ENCODE results near the gene WWOX. TPM values are rescaled to one million over a fixed set of nuclear protein-coding genes. Genes with fewer than 3 reads are reported as not detected.

The WWOX gene
- total RNA-seq, 2 donors from 2014 or later, result 12.6 to 17.2 TPM

DNA sequence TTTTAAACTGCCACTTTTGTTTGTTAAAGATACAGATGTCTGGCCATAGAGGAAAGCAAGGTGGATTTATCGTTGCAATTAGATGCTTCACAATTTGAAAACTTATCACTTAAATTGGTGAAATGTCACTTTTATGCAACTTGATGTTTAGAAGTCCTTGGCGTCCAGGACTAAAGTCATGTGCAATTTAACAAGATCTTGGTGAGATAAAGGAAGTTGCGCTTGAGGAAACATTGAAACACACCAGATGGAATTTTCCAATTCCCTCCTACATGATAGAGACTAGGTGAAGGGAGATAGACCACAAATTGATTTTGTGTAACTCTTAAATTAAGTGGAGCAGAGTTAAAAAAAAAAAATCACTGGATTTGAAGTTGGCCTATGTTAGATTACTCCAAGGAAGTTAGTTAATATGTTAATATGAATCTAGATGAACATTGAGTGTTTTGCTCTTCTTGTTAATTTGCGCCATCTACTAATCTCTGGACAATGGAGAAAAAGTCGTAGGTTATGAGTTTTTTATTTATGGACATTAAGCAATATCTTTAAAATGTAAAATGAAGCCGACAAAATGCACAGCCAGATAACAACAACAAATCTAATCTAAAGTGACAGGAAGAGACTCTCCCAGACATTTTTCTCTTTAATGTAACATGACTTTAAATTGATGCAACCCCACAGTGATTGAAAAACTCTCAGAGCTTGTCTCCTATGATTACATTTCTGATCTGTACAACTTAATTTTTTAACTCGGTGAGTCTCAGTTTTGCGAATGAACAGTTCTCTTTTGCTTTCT is 119.6 kb downstream of the WWOX start:
- ATAC-seq (no peak), DNase-seq (ENCODE audit: low spot score in 2 of 2) (no peak)
- no peak overlapping the region for H3K27ac Mint-ChIP-seq
- no peaks in the 10 kb centered on the region for H3K9me3 Mint-ChIP-seq
- no peaks in the 10 kb centered on the region for H3K36me3 Mint-ChIP-seq

DNA sequence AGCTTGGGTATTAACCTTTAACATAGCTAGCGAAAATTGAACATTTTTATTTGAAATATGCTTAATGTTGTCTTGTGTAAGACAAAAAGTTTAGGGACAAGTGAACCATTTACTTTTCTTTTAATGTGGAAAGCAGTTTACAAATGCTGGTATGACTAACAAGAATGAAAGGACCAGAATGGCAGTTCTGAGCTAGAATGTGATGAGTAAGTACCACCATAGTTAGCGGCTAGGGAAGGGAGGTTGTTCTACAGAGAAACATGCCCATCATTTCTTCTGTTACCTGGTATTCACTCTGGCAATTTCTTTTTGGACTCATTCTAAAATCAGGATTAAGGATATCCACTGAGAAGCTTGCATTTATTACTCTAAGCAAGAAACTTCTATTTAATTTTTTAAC is 121.1 kb downstream of the WWOX start:
- Mint-ChIP-seq H3K36me3 (no peaks in the 10 kb centered on the region), H3K27ac (no peak overlapping the region), H3K9me3 (no peaks in the 10 kb centered on the region)
- DNase-seq (ENCODE audit: low spot score in 2 of 2) (no peak), ATAC-seq (no peak)

DNA sequence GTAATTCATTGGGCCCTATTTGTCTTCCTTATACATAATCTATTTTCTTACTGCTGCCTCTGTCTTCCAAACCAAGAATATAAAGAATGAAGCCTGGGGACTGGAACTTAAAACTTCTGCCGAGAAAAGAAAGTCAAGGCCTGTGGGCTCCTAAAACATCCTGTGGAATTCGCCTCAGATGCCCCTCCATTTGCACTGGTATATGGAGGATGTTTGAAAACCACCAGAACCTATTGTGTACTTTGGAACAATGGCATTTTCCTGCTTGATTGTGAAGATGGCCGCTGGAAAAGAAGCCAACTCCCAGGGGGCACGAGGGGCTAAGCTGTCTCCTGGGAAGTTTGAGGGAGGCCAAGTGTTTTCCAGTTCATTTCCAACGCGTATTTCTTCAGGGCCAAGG is 122.4 kb downstream of the WWOX start:
- no peaks in the 10 kb centered on the region for H3K36me3 Mint-ChIP-seq
- DNase-seq (ENCODE audit: low spot score in 2 of 2), result no peak
- ATAC-seq, result no peak
- no peak overlapping the region for H3K27ac Mint-ChIP-seq
- no peaks in the 10 kb centered on the region for H3K9me3 Mint-ChIP-seq

DNA sequence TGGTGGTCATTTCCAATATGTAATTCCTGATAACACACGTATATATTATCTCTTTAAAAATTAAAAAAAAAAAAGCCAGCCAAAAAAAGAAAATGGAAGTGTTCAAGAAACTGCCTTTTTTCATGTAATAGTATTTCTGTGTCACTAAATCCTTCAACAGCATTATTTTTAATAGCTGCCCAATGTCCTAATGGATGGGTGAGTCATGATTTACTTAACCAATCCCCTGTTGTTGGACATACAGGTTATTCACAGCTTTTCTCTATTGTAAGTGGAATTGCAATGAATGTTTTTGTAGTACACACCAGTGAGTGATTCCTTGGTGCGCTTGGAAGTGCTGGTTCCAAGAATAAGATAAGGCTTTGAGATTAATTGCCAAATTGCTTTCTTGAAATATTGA is 124.9 kb downstream of the WWOX start:
- no peaks in the 10 kb centered on the region for H3K9me3 Mint-ChIP-seq
- ATAC-seq (no peak), DNase-seq (ENCODE audit: low spot score in 2 of 2) (no peak)
- H3K36me3 Mint-ChIP-seq, result no peaks in the 10 kb centered on the region
- H3K27ac Mint-ChIP-seq, result no peak overlapping the region

DNA sequence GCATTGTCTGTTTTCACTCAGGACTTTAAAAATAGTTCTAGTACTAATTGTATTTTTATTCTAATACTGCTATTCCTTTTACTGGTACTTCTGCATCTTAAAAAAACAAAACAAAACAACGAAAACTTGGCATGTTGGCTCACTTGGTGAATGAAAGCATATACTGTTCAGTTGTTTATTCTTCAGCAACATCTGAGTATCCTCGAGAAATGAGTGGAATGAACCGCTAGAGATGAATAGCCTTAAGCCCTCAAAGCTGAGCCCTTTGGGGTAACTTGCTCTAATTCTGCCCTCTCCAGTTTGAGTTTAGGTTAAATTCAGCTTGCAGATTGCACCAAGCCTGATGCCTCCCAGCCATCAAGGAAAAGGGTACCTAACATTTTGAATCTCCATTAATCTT is 126.5 kb downstream of the WWOX start:
- no peak overlapping the region for H3K27ac Mint-ChIP-seq
- no peaks in the 10 kb centered on the region for H3K9me3 Mint-ChIP-seq
- ATAC-seq (no peak), DNase-seq (ENCODE audit: low spot score in 2 of 2) (no peak)
- H3K36me3 Mint-ChIP-seq, result no peaks in the 10 kb centered on the region

DNA sequence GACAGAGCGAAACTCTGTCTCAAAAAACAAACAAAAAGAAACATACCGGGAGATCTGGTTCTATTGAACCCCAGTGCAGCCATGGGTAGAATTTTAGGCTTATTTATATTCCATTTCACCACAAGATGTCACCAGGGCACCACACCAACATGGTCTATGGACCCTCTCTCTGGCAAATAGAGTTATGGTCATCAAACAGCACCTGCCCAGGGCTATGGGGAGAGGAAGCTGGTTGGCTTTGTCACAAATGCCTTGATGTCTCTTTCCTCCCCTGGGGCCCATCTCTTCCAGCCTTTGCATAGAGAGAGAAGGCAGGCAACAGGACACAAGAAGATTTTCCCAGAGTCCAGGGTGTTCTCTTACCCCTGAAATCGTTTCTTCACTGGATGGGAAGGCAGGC is 128.4 kb downstream of the WWOX start:
- DNase-seq (ENCODE audit: low spot score in 2 of 2) (no peak), ATAC-seq (no peak)
- no peaks in the 10 kb centered on the region for H3K36me3 Mint-ChIP-seq
- no peaks in the 10 kb centered on the region for H3K9me3 Mint-ChIP-seq
- H3K27ac Mint-ChIP-seq, result no peak overlapping the region

DNA sequence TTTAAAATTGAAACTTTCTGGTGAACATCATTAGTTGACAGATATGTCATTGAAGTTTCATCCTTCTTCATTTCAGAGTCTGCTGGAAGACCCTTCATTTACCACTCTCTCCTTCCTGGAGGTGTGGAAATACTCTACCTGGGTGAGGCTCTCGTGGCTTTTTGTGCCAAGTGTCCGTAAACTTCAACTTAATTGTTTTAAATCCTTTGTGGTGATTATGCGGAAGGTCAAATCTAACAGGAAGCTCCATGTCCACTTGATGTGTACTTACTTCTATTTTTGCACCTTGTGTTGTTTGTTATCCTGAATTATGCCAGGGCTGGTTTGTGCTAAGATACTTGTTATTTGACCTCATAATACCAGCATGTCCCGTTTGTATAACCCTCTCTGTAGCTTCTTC is 129.2 kb downstream of the WWOX start:
- no peak for ATAC-seq
- Mint-ChIP-seq H3K27ac (no peak overlapping the region), H3K9me3 (no peaks in the 10 kb centered on the region), H3K36me3 (no peaks in the 10 kb centered on the region)
- no peak for DNase-seq (ENCODE audit: low spot score in 2 of 2)

DNA sequence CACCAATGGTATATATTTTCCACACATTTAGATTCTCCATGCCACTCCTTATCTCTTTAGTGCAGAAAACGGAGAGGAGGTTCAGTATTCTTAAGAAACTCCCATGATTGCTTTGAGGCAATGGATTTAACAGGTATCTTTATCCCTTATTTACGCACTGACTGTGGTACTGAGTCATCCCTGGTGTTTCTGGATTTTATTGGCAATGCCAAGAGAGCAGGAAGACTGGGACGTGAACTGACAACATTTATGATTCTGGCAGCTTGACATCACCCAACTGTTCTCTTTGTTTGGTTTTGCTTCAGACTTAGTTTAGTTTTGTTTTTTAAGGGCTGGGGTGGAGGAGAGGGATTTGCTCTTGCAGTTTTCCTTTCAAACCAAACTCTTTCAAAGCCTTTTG is 131.4 kb downstream of the WWOX start:
- Mint-ChIP-seq H3K27ac (no peak overlapping the region), H3K36me3 (no peaks in the 10 kb centered on the region), H3K9me3 (no peaks in the 10 kb centered on the region)
- ATAC-seq (no peak), DNase-seq (ENCODE audit: low spot score in 2 of 2) (no peak)

DNA sequence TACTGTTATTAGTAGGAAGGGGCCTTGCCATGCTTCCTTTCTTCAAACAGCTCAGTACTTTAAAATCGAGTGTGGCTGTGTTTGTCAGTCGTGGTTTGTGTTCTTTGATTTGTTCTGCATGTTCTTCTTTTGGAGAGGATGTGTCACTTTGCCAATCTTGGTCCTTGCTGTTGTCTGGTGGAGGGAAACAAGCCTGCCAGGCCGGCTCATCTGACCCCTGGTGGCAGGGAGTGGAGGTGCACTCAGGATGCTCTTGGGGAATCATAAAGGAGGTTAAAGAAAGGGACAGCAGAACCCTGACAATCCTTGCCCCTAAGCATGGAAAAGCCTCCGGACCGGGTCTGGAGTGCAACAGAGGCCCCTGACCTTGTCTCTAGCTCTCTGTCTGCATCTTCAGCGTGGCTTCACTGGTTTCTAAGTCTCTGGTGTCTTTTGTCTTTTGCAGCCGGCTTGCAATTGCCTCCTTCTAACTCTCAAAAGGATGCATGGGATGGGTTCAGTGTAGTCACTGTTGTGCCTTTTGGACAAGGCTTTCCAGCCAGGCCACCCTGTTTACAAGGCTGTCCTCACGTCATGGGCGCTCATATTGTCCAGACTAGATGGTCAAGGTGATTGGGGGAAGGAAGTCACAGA is 135.8 kb downstream of the WWOX start:
- peak; percentile 69 to 77 for ATAC-seq
- no peaks in the 10 kb centered on the region for H3K9me3 Mint-ChIP-seq

DNA sequence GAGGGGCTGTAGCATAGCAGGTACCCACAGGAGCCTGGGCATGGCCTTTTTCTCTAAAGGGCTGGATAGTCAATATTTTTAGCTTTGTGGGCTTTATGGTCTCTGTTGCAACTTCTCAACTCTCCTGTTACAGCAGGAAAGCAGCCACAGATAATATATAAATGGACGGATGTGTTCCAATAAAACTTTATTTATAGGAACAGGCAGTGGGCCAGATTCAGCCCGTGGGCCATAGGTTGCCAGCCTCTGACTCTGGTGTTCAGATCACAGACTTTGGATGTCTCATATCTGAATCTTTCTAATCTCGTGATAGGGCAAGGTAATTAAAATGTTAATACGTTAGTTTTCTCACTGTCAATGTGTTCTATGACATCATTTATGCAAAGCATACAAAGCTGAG is 136.4 kb downstream of the WWOX start:
- no peak for DNase-seq (ENCODE audit: low spot score in 2 of 2)
- Mint-ChIP-seq H3K27ac (no peak overlapping the region), H3K9me3 (no peaks in the 10 kb centered on the region), H3K36me3 (no peaks in the 10 kb centered on the region)
- no peak for ATAC-seq

More for the DNA sequence above, 135.8 kb downstream of the WWOX start:
- peak; percentile 60 to 76 for DNase-seq (ENCODE audit: low spot score in 2 of 2)
- no peak overlapping the region for H3K27ac Mint-ChIP-seq
- H3K36me3 Mint-ChIP-seq, result no peaks in the 10 kb centered on the region

DNA sequence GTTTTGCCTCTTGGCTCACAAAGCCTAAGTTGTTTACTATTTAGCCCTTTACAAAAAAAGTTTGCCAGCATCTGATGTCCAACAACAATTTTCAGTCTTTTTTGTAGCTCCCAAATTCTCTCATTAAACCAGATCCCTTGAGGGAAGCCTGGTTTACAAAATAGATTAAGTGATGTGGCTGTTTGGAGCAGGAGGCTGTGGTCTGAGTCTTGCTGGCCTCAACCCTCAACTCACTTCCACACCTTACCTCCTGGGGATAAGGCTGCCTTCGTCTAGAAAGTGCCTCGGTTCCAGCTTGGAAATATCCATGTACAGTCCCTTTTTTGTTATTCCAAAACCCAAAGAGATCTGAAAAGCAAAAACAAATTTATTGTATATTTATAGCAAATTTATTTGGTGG is 138.4 kb downstream of the WWOX start:
- H3K27ac Mint-ChIP-seq, result no peak overlapping the region
- no peaks in the 10 kb centered on the region for H3K9me3 Mint-ChIP-seq
- DNase-seq (ENCODE audit: low spot score in 2 of 2) (no peak), ATAC-seq (no peak)
- no peaks in the 10 kb centered on the region for H3K36me3 Mint-ChIP-seq

DNA sequence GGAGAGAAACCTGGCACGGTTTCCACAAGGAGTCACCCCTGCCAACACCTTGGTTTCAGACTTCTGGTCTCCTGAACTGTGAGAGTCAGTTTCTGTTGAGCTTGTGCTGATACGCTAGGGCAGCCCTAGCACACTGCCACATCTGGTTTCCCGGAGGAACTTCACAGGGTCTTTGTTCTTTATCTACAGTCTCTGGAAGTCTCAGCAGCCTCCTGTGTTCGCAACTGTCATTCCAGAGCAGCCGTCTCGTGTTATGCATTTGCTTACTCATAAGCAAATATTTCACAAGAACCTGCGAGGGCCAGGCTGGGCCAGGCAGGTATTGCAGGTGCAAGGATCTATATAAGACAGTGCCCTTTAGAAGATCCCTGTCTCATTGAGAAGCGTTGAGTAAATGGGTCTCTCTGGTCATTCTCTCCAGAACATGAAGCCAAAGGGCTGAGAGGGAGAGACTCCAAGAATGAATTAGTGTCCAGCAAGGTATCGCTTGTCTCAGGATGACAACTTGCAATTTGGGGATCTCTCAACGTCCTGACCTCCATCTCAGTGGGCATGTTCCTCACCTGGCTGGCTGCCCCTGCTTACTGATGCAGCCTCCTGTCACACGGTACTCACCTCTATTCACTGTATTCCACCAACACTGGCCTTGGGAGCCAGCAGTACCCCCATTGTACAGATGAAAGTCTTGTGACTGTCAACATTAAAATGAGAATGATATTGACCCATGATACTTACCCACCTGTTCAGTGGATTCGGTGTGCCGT is 141.2 kb downstream of the WWOX start:
- DNase-seq (ENCODE audit: low spot score in 2 of 2) (no peak), ATAC-seq (no peak)
- Mint-ChIP-seq H3K9me3 (no peaks in the 10 kb centered on the region), H3K36me3 (no peaks in the 10 kb centered on the region), H3K27ac (no peak overlapping the region)

DNA sequence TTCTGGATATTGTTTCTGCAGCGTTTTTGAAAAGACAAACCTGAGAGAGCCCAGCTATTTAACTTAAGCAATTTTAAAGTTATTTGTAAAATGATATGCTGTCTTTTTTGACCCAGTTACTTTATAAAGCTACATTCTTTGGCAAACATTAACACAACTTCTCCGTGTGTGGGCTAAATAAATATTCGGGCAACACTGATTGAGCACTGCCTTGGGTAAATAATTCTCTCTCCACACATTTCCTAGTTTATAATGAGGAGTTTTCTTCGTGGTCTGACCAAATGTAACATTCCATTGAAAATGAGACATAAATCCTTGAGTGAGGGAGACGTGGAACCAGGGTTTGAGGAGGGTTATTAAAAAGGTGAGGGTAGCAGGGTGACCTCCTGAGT is 142.8 kb downstream of the WWOX start:
- Mint-ChIP-seq H3K36me3 (no peaks in the 10 kb centered on the region), H3K27ac (no peak overlapping the region), H3K9me3 (no peaks in the 10 kb centered on the region)
- no peak for DNase-seq (ENCODE audit: low spot score in 2 of 2)
- ATAC-seq, result no peak

DNA sequence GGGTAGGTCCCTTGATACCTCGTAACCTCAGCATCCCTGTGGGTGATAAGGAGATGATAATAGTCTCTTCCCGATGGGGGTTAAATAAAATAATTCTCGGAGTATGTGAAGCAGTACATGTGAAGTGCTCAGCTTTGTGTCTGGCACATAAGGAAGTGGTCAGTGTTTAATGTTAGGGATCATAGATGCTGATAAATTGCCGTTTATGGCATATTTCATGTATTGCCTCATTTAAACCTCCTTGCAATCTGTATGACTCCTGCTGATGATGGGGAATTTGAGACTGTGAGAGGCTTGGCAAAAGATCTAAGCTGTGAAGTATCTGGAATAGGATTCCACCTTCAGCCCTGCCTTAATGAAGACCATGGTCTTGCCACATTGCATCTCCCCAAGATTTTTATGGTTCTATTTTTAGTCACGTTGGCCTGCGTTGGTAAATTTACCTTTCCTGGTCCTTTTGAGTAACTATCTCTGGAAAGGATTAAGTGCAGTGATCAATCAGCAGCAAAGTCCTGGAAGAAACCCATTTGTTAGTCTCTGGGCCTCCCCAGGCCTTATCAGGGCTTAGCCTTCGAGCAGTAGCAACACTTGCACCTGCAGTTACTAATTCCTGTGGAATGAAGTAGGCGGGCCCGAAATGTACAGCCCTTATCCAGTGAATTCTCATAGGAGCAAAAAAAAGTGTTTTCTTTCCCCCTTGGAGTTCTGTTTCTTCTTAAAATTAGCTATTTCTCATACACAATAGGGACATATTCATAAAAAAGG is 144.9 kb downstream of the WWOX start:
- Mint-ChIP-seq H3K27ac (no peak overlapping the region), H3K9me3 (peaks cover 0 to 3% of the 10 kb centered on the region in 2 donors), H3K36me3 (no peaks in the 10 kb centered on the region)
- ATAC-seq, result no peak
- DNase-seq (ENCODE audit: low spot score in 2 of 2), result no peak

DNA sequence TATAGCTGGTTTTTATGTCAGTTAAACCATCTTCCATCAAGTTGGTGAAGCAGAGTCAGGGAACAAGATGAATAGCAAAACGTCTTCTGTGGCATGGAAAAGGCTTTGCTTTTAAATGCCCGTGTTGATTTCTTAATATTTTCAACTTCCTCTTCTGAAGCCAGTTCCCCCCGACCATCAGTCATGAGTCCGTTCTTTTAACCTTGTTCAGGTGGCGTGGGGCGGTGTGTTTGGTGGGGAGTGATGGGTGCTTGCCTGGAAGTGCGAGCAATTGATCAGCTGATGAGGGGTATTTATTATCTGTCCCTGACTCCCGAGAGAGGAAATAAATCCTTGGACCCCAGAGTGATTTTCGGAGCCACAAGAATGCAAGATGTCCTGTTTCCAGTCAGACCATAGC is 147.1 kb downstream of the WWOX start:
- DNase-seq (ENCODE audit: low spot score in 2 of 2) (no peak), ATAC-seq (no peak)
- H3K27ac Mint-ChIP-seq, result no peak overlapping the region
- no peaks in the 10 kb centered on the region for H3K36me3 Mint-ChIP-seq
- H3K9me3 Mint-ChIP-seq, result peaks cover 0 to 3% of the 10 kb centered on the region in 2 donors

DNA sequence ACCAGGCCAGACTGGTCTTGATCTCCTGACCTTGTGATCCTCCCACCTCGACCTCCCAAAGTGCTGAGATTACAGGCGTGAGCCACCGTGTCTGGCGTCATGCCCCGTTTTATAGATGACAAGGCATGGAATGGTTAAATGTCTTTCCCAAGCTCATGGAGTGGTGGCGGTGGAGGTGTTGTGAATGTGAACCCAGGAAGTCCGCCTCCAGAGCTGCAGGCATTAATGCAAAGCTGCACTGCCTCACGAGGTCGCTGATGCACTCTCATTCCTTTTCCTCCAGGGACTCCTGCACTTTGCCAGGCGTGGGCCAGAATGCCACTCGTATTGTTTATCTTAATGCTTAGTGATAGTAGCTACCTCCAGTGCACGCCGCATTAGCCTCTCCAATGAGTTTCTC is 149.6 kb downstream of the WWOX start:
- no peak overlapping the region for H3K27ac Mint-ChIP-seq
- peaks cover 0 to 3% of the 10 kb centered on the region in 2 donors for H3K9me3 Mint-ChIP-seq
- no peaks in the 10 kb centered on the region for H3K36me3 Mint-ChIP-seq

DNA sequence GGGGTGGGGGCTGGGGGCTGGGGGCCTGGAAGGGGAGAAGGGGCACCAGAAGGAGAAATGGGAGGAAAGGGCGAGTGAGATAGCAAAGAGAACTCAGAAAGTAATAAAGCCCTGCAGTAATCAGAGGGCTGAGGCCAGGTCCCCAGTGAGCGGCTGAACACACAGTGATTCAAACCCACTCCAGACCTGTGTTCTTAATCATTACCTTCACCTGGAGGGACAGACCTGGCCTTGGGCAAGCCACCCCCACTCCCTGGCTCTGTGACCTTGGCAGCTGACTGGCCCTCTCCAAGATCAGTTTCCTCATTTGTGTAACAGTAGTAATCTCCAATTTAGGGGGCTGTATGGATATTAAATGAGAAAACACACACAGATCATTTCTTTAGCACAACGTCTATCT is 150.4 kb downstream of the WWOX start:
- peaks cover 0 to 3% of the 10 kb centered on the region in 2 donors for H3K9me3 Mint-ChIP-seq
- no peak for DNase-seq (ENCODE audit: low spot score in 2 of 2)
- ATAC-seq, result no peak
- no peaks in the 10 kb centered on the region for H3K36me3 Mint-ChIP-seq
- H3K27ac Mint-ChIP-seq, result no peak overlapping the region

More for the DNA sequence above, 149.6 kb downstream of the WWOX start:
- ATAC-seq (no peak), DNase-seq (ENCODE audit: low spot score in 2 of 2) (no peak)
